NCI-H146 treated with DMSO at 0.1 percent for 48 hours (cell line): ENCODE data around the gene NCLN.
A peak's percentile ranks its signal among the peaks of the same experiment; 100 is the strongest.

Experiments used
- DNase-seq: peaks from one replicate; lab custom pipeline; 2025; ENCODE audit not compliant: unreplicated experiment; lab: John Stamatoyannopoulos, UW

The NCLN gene, protein sequence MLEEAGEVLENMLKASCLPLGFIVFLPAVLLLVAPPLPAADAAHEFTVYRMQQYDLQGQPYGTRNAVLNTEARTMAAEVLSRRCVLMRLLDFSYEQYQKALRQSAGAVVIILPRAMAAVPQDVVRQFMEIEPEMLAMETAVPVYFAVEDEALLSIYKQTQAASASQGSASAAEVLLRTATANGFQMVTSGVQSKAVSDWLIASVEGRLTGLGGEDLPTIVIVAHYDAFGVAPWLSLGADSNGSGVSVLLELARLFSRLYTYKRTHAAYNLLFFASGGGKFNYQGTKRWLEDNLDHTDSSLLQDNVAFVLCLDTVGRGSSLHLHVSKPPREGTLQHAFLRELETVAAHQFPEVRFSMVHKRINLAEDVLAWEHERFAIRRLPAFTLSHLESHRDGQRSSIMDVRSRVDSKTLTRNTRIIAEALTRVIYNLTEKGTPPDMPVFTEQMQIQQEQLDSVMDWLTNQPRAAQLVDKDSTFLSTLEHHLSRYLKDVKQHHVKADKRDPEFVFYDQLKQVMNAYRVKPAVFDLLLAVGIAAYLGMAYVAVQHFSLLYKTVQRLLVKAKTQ

GRCh38 chr19:3185461-3186159, at the start of gene NCLN:
Gene NCLN (plus strand): TSS chr19:3185930. CDS start chr19:3186031, 101 bp downstream.
- DNase-seq = peak; percentile 74

DNA sequence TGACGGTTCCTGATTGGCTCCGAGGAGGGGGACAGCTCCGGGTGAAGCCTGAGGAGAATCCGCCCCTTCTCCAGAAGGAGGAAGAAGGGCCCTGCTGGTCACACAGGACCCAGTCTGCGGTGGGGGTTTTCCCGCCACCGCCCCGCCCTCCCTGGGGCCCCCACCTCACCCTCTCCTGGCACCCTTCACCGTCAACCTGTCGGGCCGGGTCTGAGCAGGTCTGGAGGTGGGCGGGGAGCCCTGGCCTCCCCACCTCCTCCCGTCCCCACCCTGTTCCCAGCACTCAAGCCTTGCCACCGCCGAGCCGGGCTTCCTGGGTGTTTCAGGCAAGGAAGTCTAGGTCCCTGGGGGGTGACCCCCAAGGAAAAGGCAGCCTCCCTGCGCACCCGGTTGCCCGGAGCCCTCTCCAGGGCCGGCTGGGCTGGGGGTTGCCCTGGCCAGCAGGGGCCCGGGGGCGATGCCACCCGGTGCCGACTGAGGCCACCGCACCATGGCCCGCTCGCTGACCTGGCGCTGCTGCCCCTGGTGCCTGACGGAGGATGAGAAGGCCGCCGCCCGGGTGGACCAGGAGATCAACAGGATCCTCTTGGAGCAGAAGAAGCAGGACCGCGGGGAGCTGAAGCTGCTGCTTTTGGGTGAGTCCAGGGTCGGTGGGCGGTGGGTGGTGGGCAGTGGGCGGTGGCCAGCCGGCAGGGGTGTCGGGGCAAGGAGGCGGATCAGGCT, 49.6 kb upstream of the NCLN start, which contains the start of gene GNA15:
GNA15 (plus strand) TSS at position 73 of the 723 bp plus-strand sequence; CDS start at position 491, 418 bp downstream.
- DNase-seq = no peak

DNA sequence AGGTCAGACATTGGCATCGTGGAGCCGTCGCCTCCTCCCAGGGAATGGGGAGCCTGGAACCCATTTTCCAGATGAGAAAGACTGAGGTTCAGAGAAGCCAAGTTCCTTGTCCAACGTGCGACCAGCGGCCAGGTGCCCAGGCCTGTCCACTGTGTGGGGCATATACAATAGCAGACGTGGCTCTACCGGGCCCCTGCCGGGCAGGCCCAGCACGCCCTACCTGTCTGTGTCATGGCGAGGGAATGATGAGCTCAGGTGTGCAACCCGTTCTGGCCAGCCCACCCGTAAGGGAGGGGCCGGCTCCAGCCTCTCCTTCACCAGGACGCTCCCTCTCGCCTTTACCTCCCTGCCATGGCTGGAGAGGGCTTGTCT, 49.1 kb upstream of the NCLN start:
- no peak for DNase-seq

DNA sequence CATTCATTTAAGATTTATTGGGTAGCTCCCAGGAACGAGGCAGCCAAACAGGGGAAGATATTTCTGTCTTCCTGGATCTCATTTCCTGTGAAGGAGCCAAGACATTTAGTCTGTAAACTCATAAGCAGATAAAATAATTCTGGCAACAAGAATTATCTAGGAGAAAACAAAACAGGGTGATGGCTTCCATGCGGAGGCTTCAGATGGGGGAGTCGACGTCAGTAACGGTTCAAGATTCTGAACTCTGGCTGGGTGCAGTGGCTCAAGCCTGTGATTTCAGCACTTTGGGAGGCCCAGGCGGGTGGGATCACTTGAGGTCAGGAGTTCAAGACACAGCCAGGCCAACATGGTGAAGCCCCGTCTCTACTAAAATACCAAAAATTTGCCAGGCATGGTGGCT, 48.6 kb upstream of the NCLN start:
- no peak for DNase-seq

DNA sequence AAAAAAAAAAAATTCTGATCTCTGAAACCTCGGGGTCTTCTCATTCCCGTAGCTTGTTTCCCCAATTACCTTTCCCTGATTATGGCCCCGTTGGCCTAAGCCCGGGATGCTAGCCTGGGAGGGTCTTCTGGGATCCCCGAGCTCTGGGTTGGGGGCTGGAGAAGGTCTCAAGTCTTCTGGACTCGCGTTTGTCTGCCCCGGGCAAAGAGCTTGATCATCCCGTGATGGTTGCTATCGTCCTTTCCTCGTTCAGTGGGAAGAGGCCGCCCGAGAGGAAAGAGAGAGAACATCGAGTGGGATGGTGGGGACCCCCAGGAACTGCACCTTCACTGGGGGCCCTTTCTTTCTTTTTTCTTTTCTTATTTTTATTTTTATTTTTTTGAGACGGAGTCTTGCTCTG, 47.5 kb upstream of the NCLN start:
- no peak for DNase-seq

DNA sequence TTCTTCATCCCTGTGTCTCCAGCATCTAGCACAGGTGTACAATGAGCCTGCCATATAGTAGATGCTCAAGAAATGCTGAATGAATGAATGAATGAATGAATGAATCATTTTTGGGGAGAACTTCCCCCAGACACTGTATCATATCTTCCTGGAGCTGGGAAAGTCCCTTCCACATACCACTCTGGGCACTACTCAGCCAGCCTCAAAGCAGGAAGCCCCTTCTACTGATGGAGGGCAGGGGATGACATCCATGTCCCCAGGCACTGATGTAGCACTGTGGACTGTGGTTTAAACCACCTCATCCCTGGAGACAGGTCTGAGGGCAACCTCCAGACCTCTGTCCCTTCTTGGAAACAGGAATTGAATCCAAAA, 45.1 kb upstream of the NCLN start:
- no peak for DNase-seq

GRCh38 chr19:3142292-3142670, 43.4 kb upstream of the NCLN start:
- DNase-seq = no peak

- no peak for DNase-seq
Measured at GRCh38 chr19:3142781-3143337, 42.9 kb upstream of the NCLN start.

- no peak for DNase-seq
Measured at GRCh38 chr19:3145909-3146676, 39.6 kb upstream of the NCLN start.

GRCh38 chr19:3146677-3147100, 39.0 kb upstream of the NCLN start:
- no peak for DNase-seq

DNA sequence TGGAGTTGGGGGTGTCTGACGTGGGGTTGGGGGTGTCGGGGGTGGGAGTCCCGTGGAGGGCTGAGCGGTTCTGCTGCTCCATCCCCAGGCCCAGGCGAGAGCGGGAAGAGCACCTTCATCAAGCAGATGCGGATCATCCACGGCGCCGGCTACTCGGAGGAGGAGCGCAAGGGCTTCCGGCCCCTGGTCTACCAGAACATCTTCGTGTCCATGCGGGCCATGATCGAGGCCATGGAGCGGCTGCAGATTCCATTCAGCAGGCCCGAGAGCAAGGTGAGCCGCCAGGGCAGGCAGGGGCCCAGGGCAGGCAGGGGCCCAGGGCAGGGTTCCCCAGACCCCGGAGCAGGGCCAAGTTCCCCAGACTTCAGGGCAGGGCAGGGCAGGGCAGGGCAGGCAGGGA, 37.2 kb upstream of the NCLN start:
- DNase-seq = no peak

DNA sequence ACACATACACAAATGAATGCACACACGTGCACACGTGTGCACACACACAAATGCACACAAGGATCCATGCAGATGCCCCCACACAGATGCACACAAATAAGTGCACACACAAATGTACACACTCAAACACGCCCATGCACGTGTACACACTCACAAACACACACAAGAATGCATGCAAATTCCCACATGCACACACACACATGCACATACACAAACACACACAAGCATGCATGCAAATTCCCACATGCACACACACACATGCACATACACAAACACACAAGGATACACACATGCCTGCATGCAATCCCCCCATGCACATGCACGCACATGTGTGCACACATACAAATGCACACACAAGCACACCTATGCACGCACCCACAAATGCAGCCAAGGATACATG, 36.6 kb upstream of the NCLN start:
- DNase-seq = no peak

DNA sequence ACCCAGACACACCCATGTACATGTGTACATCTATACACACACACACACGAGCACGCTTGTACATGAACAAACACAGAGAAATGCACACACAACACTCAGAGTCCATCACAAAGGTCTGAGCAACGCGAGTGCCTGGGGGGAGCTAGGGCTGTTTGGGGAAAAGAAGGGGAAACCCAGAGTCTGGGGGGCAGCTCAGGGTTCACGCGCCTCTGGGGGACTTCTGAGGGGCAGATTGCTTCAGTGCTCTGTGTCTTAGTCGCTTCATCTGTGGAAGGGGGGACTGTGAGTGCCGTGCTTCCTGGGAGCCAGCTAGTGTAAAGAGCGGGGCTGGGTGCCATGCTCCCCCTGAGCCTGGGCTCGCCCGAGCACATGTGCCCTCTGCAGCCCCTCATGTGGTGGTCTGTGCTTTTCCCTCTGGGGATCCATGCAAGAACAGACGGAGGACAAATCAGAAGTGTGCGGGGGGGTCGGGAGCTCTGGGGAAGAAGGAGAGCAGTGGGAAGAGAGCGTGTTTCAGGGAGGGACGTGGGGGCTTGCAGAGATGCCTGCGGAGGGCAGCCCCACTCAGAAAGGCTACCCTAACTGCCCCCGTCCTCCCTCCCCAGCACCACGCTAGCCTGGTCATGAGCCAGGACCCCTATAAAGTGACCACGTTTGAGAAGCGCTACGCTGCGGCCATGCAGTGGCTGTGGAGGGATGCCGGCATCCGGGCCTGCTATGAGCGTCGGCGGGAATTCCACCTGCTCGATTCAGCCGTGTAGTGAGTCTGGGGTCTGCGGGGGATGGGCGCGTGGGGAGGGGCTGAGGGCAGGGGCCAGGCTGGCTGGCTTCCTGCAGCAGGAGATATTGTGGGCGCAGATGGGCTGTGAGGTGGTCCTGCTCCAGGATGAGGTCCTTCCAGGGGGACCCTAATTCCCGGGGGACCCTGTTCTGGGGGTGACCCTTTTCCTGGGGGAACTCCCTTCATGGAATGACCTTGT, 35.9 kb upstream of the NCLN start:
- no peak for DNase-seq

DNA sequence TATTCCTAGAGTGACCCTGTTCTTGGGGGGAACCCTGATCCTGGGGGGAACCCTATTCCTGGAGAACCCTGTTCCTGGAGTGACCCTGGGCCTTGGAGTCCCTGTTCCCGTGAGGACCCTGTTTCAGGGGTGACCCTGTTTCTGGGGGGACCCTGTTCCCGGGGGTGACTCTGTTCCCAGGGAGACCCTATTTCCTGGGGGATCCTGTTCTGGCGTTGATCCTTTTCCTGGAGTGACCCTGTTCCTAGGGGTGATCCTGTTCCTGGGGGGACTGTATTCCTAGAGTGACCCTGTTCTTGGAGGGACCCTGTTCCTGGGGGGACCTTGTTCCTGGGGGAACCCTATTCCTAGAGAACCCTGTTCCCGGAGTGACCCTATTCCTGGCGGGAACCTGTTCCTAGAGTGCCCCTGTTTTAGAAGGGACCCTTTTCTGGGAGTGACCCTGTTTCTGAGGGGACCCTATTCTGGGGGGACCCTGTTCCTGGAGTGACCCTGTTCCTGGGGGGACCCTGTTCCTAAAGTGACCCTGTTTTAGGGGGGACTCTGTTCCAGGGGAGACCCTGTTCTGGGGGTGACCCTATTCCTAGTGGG, 34.9 kb upstream of the NCLN start:
- no peak for DNase-seq

GRCh38 chr19:3151563-3152418, 33.9 kb upstream of the NCLN start:
- no peak for DNase-seq

- DNase-seq = no peak
Measured at GRCh38 chr19:3152419-3152780, 33.3 kb upstream of the NCLN start.

DNA sequence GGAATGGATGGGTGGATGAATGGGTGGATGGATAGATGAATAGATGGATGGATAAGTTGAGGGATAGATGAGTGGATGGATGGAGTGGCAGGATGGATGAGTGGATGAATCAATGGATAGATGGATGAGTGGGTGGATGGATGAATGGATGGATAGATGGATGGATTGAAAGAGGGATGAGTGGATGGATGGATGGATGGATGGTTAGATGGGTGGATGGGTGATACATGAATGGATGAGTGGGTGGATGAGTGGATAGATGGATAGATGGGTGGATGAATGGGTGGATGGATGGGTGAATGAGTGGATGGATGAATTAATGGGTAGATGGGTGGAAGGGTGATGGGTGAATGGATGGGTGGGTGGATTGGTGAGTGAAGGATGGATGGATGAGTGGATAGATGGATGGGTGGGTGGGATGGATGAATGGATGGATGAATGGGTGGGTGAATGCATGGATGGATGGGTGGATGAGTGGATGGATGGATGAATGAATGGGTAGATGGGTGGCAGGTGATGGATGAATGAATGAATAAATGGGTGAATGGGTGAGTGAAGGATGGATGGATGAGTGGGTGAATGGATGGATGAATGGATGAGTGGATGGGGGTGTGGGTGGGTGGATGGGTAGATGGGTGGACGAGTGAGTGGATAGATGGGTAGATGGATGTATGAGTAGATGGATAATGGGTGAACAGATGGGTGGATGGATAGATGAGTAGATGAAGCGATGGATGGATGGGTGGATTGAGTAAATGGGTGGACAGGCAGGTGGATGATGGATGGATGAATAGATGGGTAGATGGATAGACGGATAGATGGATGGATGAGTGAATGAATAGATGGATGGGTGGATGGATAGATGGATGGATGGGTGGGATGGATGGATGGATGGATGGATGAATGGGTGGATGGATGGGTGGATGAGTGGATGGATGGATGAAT, 32.2 kb upstream of the NCLN start:
- no peak for DNase-seq
